OCI-LY1 (cell line): ENCODE data around the gene LRCH4.

ENCODE experiments used
- H2AFZ ChIP-seq: fragments of 200-600 bp; sonication (generic), shearing (Covaris generic); 2 replicates; pipeline ENCODE4 v1.6.0; 2014; ENCODE audit warnings: antibody characterized with exemption, mild to moderate bottlenecking, low read length
- H3F3A ChIP-seq: fragments of 200-600 bp; sonication (generic), shearing (Covaris generic); 2 replicates; pipeline ENCODE4 v1.6.0; 2014; ENCODE audit warnings: mild to moderate bottlenecking, antibody characterized with exemption, low read length, moderate library complexity; ENCODE audit not compliant: insufficient read depth
- H3K27ac ChIP-seq: fragments of 200-600 bp; sonication (generic); 2 replicates; pipeline ENCODE4 v1.5.1; 2014; ENCODE audit warnings: low read length, mixed run types, mild to moderate bottlenecking, low read depth; ENCODE audit not compliant: poor library complexity, severe bottlenecking
- H3K27me3 ChIP-seq: fragments of 200-600 bp; sonication (generic); 2 replicates; pipeline ENCODE4 v1.6.0; 2014; ENCODE audit warnings: antibody characterized with exemption, mild to moderate bottlenecking, low read length, moderate library complexity; ENCODE audit not compliant: insufficient read depth
- H3K36me3 ChIP-seq: fragments of 200-600 bp; sonication (generic); 2 replicates; pipeline ENCODE4 v1.6.1; 2014; ENCODE audit warnings: mild to moderate bottlenecking, antibody characterized with exemption, low read length, moderate library complexity, mixed read lengths; ENCODE audit not compliant: insufficient read depth
- H3K4me1 ChIP-seq: fragments of 200-600 bp; sonication (generic); 2 replicates; pipeline ENCODE4 v1.5.1; 2014; ENCODE audit warnings: mild to moderate bottlenecking, low read length, moderate library complexity; ENCODE audit not compliant: insufficient read depth, severe bottlenecking
- H3K4me2 ChIP-seq: fragments of 200-600 bp; sonication (generic), shearing (Covaris generic); 2 replicates; pipeline ENCODE4 v1.6.1; 2014; ENCODE audit warnings: low read length
- H3K4me3 ChIP-seq: fragments of 200-600 bp; sonication (generic); 2 replicates; pipeline ENCODE4 v1.5.1; 2014; ENCODE audit warnings: low read length, low read depth, mild to moderate bottlenecking, mixed read lengths; ENCODE audit not compliant: poor library complexity, severe bottlenecking
- H3K79me2 ChIP-seq: fragments of 200-600 bp; shearing (Covaris generic); 2 replicates; pipeline ENCODE4 v1.6.1; 2016; ENCODE audit warnings: mixed run types, low read length, mixed read lengths; ENCODE audit not compliant: insufficient read depth
- H3K9ac ChIP-seq: fragments of 200-600 bp; sonication (generic), shearing (Covaris generic); 2 replicates; pipeline ENCODE4 v1.6.1; 2014; ENCODE audit warnings: mild to moderate bottlenecking, low read length, mixed read lengths
- H3K9me2 ChIP-seq: fragments of 200-600 bp; sonication (generic), shearing (Covaris generic); 2 replicates; pipeline ENCODE4 v1.6.1; 2014; ENCODE audit warnings: low read depth, mild to moderate bottlenecking, low read length, mixed read lengths
- H3K9me3 ChIP-seq: fragments of 200-600 bp; shearing (Covaris generic); 2 replicates; pipeline ENCODE4 v1.6.1; 2014; ENCODE audit warnings: low read length, mixed read lengths
- H4K20me1 ChIP-seq: fragments of 200-600 bp; sonication (generic), shearing (Covaris generic); 2 replicates; pipeline ENCODE4 v1.6.0; 2016; ENCODE audit warnings: mild to moderate bottlenecking, low read length; ENCODE audit not compliant: insufficient read depth
- CTCF ChIP-seq: fragments of 200-600 bp; sonication (generic), shearing (Covaris generic); IDR thresholded peaks from 2 replicates; pipeline ENCODE4 v1.5.1; 2017; ENCODE audit warnings: mild to moderate bottlenecking, antibody characterized with exemption, low read length, moderate library complexity, mixed read lengths
- EZH2 ChIP-seq: fragments of 200-600 bp; sonication (generic), shearing (Covaris generic); IDR thresholded peaks from 2 replicates; pipeline ENCODE4 v1.8.0; 2017; ENCODE audit warnings: borderline replicate concordance, mixed run types, mild to moderate bottlenecking, antibody characterized with exemption, low read length, moderate library complexity, mixed read lengths

LRCH4 gene

GRCh38 chr7:100575746-100576383 lies 10.1 kb downstream of the LRCH4 start:
- no peak overlapping the region for H3K9ac ChIP-seq
- no peak overlapping the region for H3K27ac ChIP-seq

GRCh38 chr7:100575206-100575631 lies 10.7 kb downstream of the LRCH4 start:
- Histone ChIP-seq H3K4me2 (no peak overlapping the region), H3K27me3 (no peaks in the 10 kb centered on the region), H3K9me3 (no peaks in the 10 kb centered on the region), H3F3A (no peaks in the 10 kb centered on the region), H3K79me2 (no peaks in the 10 kb centered on the region), H3K27ac (no peak overlapping the region), H3K36me3 (peaks cover 66% of the 10 kb centered on the region), H3K9me2 (no peaks in the 10 kb centered on the region), H2AFZ (no peak overlapping the region), H3K9ac (no peak overlapping the region), H3K4me3 (no peak overlapping the region), H3K4me1 (peaks cover 17% of the 10 kb centered on the region), H4K20me1 (no peaks in the 10 kb centered on the region)
- TF ChIP-seq EZH2 (no peak), CTCF (no peak)

More at GRCh38 chr7:100575746-100576383, 10.1 kb downstream of the LRCH4 start:
- Histone ChIP-seq H3K27me3 (no peaks in the 10 kb centered on the region), H3K36me3 (peaks cover 72% of the 10 kb centered on the region), H3K9me2 (no peaks in the 10 kb centered on the region), H4K20me1 (no peaks in the 10 kb centered on the region), H3K9me3 (no peaks in the 10 kb centered on the region), H3K79me2 (no peaks in the 10 kb centered on the region), H3F3A (no peaks in the 10 kb centered on the region), H3K4me3 (no peak overlapping the region), H3K4me1 (peaks cover 11% of the 10 kb centered on the region), H3K4me2 (no peak overlapping the region), H2AFZ (no peak overlapping the region)
- TF ChIP-seq CTCF, result no peak
- no peak for TF ChIP-seq EZH2

- H3F3A ChIP-seq, result no peaks in the 10 kb centered on the region
- H3K27me3 ChIP-seq, result no peaks in the 10 kb centered on the region
- H3K4me3 ChIP-seq, result no peak overlapping the region
- no peaks in the 10 kb centered on the region for H3K79me2 ChIP-seq
- H3K27ac ChIP-seq, result no peak overlapping the region
- peaks cover 24% of the 10 kb centered on the region for H3K4me1 ChIP-seq
- H2AFZ ChIP-seq, result no peak overlapping the region
- no peaks in the 10 kb centered on the region for H3K9me2 ChIP-seq
- H3K4me2 ChIP-seq, result no peak overlapping the region
- H3K36me3 ChIP-seq, result peaks cover 60% of the 10 kb centered on the region
- TF ChIP-seq EZH2, result no peak
- TF ChIP-seq CTCF, result no peak
- H3K9ac ChIP-seq, result no peak overlapping the region
- no peaks in the 10 kb centered on the region for H4K20me1 ChIP-seq
- no peaks in the 10 kb centered on the region for H3K9me3 ChIP-seq
Observed at GRCh38 chr7:100574362-100575205, 11.3 kb downstream of the LRCH4 start.
